KBM-7 (cell line): ENCODE measurements around the gene PATL1.

Source experiments
- DNase-seq: peaks from one replicate; pipeline ENCODE4 v3.0.0-alpha.2; 2015
- in situ Hi-C: fragments of 300-500 bp; cut with MboI; formaldehyde crosslinking; loops from 2 replicates; pipeline ENCODE4 v1.14.3; 2020; ENCODE audit warnings: low sequenced_read_pairs, low pct_unique_long_range_greater_than_20kb, mixed read lengths

PATL1 gene

DNA sequence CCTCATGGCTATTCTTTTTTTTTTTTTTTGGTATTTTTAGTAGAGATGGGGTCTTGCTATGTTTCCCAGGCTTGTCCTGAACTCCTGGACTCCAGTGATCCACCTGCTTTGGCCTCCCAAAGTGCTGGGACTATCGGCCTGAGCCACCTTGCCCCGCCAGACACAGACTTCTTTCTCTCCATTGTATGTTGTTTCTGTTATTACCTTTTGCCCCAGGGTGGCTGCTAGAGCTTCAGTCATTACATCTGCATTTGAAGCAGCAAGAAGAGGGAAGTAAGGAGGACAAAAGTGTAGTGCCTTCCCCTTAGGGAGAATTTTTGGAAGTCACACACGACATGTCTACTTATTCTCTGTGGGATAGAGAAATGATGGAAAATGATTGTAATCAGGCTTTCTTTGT lies 43.1 kb downstream of the PATL1 start:
- in situ Hi-C loops = no loop called here
- DNase-seq = no peak

DNA sequence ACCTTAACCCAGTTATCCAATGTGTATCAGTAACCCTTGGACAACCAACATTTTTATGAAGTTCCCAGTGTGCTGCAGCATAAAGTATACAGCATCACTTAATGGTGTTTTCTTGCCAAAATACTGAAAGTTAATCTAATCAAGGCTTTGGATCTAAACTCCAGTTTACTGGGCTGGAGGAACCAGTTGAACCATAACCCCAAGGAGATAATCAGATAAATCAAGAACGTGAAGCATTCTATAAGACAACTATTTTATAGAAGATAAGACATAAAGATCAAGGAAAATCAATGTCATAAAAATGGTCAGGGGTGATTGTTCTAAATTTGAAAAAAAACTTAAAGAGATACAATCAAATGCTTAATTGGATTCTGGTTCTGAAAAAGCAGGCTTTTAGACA lies 51.0 kb downstream of the PATL1 start:
- DNase-seq = no peak
- in situ Hi-C loops = no loop called here

DNA sequence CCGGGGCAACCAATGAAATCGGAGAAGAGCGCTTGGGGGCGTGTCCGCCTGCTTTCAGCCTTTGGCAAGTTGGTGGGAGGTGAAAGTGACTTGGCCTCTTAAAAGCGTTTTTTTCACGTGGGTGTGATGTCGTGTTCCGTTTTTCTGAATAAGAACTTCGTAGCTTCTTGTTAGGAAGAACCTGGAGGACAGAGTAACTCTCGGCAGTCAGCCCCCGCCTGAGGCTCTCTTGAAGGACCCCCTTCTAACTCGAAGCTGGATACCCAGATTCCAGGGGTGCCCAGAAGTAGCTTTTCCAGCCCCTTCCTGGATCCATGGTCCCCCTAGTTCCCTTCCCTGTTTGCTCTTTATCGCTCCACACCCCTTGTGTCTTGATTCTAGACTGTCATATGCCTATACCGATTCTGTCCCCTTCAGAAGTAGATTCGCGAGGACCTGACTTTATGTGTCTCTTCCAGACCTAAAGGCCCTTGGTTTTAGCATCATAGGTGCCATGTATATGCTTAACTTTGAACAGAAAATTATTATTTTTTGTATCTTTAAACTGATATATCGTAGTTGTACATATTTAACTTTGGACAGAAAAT lies 52.3 kb downstream of the PATL1 start:
- DNase-seq = no peak

DNA sequence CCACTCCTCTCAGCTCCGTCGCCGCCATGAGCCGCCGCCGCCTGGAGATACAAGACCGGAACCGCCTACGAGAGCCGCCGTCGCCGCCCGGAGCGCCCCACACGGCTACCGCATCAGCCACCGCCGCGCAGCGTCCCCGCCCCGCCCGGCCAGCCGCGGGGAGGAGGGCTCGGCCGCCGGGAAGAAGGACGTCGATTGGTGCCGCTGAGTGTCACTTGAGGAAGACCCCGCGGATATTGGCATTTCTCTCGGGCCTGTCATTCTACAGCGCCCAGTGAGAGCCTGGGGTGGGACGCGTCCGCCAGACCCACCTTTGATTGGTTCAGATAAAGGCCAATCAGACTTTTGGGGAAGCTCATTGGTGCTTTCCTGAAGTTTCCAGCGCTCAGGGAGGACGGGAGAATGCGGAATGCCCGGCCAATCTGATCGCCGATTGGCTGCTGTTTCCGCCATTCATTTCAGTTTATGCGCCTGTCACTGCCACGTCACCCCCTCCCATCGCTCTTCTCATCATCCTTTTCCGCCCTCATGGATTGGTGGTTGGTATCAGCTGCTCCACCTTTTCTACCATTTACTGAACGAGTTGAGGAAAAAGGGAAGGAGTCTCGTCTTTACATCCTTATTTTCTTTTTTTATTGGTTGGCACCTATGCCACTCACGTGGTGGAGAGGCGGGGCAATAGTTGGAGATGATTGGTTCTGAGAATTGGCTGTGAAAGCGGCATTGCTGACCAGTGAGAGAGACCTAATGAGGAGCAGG lies 53.0 kb downstream of the PATL1 start, which contains the start of gene OSBP:
Gene OSBP (minus strand): TSS at position 138 of the 759 bp plus-strand sequence. CDS start 110 bp downstream, at position 28.
- peak; percentile 100 for DNase-seq
- in situ Hi-C loops = no loop called here

More for the DNA sequence above, 52.3 kb downstream of the PATL1 start:
- in situ Hi-C loops = no loop called here

DNA sequence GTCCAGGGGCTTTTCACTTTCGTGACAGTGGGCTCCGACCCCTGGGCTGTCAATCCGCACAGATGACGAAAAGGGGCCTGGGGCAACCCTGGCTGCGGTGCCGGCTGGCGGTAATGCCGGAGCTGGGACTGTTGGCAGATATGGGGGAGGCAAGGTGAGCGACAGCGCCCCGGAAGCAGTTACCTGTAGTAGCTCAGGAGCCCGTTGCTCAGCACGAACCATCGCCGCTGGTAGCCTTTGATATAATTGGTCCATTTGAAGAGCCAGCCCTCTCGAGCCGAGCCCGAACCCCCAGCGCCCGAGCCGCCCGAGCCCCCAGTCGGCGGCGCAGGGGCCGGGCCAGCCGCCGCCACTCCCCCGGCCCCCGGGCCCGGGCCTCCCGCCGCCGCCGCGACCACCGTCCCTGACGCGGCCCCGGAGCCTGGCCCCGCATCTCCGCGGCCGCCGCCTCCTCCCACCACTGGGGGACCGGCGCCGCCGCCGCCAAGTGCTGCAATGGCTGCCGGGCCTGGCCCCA lies 53.7 kb downstream of the PATL1 start:
- in situ Hi-C loops = no loop called here
- DNase-seq = peak; percentile 8

DNA sequence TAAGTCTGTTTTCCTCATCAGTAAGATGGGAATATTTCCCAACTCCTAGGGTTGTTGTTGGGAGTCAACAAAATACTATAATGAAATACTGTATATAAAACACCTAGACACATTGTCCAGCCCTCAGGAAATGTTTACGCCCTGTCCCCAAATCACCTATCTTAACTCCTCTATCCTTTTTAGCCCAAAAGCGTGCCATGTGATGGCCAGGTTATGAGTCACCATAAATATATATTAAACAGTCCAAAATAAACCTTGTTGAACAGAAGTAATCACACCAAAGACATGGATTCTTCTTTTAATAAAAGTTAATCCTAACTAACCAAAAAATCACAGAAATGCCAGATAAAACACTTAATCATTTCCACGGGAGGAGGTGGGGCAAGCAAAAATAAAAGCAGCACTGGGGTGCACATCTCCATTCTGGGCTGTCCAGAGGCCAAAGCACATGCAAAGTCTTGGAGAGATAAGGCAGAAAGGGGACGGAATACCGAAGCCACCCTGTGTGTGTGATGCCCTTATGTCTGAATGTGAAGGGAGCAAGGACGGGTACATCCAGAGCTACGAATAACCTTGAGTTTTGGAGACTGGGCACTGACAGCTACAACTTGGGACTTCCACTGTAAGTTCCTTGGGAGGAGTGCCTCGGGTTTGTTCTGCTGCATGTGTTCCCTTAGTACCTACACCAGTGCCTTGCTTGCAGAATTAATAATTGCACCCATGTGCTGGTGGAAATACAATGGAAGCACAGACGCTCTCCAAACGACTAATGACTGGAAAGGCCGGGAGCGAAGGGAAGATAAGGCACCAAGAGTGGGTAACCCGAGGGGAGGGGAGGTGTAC lies 54.3 kb downstream of the PATL1 start:
- in situ Hi-C loops = no loop called here
- DNase-seq = peak; percentile 15

DNA sequence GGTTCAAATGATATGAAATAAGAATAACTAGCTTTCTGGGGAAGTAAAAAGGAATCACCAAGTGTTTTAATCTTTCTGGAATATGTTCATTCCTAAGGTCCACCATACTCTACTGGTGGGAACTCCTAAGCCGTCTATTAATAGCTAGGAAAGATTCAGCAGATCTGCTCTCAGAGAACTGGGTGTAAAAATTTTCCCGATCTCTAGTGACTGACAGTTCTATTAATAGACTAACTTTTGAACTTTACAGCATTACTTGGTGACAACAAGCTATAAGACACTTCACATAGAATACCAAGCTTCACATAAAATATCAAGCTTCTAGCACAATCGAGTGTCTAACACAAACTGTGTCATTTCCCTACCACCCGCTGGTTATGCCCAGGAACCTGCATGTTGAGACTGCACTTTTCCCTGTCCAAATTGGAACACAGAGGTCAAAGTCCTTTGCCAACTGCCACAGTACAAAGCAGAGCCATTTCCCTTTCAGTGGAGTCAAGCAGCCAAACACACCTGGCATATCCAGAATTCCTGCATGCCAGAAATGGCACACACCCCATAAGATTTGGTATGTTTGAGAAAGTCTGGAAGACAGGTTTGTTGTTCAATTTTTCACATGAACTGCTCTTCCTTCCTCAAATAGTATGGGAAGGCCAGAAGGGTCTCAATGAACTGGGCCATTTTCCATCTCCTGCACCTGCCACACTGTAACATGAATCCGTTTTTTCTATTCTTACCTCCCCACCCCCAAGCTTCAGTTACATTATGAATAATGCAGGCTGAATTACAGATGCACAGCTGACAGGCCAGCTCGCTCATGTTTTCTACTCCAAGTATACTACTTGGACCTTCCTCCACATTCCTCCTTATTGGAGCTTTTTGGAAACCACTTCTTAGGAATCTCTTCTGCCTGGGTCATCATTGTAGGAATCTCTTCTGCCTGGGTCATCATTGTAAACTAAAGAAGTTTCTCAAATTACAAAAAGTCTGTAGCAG lies 57.0 kb downstream of the PATL1 start:
- no peak for DNase-seq
- in situ Hi-C loops = no loop called here

DNA sequence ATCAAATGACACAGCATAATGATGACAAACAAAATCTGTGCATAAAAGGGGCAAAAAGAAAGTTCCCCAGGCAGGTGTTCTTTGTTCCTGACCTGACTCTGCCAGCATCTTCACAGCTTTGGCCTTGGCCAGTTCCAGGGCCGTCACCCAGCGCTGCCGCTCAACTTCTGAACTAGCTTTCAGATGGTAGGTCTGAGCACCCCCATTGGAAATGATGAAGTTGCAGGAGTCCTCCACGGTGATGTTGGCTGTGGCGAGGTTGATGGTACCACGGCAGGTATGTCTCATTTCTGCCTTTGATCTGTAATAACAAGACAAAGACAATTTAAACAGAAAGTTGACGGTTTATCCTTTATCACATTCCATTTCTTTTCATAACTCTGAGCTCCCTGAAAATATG lies 58.5 kb downstream of the PATL1 start:
- no peak for DNase-seq
- in situ Hi-C loops = no loop called here

DNA sequence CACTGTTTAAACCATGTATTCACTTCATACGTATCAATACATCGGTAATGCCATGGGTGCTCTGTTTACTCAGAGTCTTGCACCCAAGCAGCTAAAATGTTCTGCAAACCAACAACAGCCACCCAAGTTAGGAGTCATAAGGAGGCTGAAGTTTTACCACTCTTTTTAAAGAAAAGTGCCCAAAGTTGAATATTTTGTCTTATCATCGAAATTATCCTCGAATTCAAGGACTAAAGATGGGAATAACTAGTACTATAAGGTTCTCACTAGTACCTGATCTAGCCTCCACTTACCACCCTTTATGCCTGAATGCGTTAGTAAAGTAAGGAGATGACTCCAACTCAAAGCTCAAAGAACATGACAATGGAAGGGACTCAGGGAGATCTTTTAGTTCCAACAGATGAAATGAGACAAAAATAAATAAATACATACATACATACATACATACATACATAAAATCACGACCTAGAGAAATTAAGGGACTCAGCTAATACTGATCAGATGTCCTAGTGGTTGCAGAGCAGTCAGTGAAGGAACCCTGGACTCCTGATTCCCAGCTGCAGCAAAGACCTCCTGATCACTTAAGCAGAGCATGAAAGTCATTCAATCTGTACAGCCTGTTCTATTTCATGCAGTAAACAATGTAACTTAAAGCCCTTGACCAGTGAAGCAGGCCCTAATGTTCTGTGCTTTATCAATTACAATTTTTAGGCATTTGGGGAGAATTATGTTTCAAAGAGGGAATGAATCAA lies 61.0 kb downstream of the PATL1 start:
- in situ Hi-C loops = no loop called here
- no peak for DNase-seq

DNA sequence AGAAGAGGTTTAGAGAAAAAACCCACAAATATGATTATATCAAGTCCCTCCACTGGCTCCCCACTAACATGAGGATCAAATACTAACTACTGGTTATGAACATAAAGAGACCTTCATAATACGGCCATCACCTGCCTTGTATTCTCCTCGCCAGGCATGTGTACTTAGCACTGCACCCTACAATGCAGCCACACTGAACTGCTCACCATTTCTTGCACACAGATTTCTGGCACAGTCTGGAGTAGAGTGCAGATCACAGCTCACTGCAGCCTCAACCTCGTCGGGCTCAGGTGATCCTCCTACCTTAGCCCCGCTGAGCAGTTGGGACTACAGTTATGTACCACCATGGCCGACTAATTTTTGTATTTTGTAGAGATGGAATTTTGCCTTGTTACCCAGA lies 66.4 kb downstream of the PATL1 start:
- in situ Hi-C loops = no loop called here
- no peak for DNase-seq

DNA sequence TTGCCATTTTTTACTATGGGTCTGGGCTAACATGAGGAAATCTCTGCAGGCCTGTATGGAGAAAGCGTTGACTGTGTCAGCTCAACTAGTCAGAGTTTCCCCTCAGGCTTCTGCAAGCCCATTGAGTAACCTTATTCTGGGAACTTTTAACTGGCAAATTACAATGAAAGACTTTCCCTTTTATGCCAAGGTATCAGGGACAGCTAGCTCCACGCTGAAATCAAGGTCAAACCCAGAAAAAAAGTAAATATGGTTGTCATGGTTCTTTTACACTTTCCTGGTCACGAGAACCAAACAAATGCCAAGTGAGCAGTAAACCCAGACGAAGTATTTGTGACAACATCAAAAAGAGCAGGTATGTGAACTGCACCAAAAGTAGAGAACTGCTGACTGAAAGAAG lies 67.0 kb downstream of the PATL1 start:
- in situ Hi-C loops = no loop called here
- no peak for DNase-seq

DNA sequence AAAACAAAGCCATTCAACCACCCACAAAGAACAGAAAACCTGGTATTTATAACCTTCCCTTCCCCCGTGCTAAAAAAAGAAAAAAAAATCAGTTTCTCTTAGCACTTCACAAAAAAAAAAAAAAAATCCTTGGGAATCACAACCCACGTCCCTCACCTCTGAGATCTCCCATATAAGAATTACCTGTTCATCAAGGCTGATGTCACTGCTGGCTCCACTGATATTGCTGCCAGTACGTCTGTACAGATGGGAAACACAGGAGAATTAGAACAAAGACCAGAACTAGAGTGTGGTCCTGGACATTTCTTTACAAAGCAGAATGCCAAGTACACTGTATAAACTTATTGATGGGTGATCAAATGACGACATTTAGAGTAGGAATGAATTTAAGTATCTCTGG lies 68.2 kb downstream of the PATL1 start:
- DNase-seq = no peak
- in situ Hi-C loops = no loop called here

DNA sequence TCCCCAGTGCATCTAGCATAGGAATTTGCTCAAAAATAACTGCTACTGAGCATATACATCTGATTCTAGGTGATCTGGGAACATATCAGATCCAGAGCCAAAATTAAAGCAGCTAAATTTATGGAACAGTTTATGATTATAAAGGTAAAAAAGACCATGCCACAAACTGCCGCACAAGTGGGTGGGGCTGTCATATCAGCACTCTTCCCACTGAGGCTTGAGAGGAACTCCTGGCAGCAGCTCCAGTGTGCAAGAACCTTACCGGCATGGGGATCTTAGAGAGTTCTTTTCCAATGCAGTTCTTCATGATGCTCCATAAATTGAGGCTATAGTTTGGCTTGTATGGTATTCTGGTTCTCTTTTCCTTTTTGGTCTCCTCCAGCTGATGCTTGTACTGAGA lies 68.6 kb downstream of the PATL1 start:
- in situ Hi-C loops = no loop called here
- no peak for DNase-seq

DNA sequence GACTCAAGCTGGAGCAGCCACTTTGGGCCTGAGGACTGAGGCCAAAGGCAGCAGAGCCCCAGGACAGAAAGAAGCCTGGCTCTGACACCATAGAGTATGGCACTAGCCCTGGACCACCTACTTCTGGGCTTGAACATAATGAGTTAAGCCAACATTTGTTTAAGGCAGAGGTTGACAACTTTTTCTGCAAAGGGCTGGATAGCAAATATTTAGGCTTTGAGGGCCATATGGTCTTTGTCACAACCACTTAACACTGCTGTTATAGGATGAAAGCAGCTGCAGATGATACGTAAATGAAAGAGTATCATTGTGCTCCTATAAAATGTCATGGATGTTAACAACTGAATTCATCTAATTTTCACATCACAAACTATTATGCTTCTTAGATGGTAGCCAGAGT lies 69.9 kb downstream of the PATL1 start:
- DNase-seq = no peak
- in situ Hi-C loops = no loop called here
